Ovary (tissue), 9 donors: ENCODE results near the gene GSKIP. TPM values are rescaled to one million over a fixed set of nuclear protein-coding genes. Genes with fewer than 3 reads are reported as not detected.

Experiments used
- DNase-seq, 5 donors: peaks; one replicate each; pipeline ENCODE4 v3.0.0-alpha.2; 2019 to 2020
- H3K27ac ChIP-seq, 2 donors: fragments of 200-600 bp; one replicate each; pipeline versions ENCODE4 v1.5.1 to v1.8.0; 2019 to 2022
- H3K27me3 ChIP-seq: fragments of 200-600 bp; one replicate; pipeline ENCODE4 v1.8.0; 2022
- H3K36me3 ChIP-seq: fragments of 200-600 bp; sonication (generic); one replicate; pipeline ENCODE4 v1.5.1; 2019
- H3K4me1 ChIP-seq: one replicate; pipeline ENCODE4 v1.8.1; 2013; ENCODE audit warnings: mild to moderate bottlenecking, moderate library complexity; ENCODE audit not compliant: insufficient read depth
- H3K4me3 ChIP-seq: fragments of 200-600 bp; sonication (generic); one replicate; pipeline ENCODE4 v1.5.1; 2017
- H3K9me3 ChIP-seq, 2 donors: fragments of 200-600 bp in 1 of 2; sonication (generic) in 1 of 2; one replicate each; pipeline versions ENCODE4 v1.5.1 to v1.8.1; 2013 to 2019; ENCODE audit warnings: mild to moderate bottlenecking in 1 of 2, moderate library complexity in 1 of 2
- EP300 ChIP-seq: sonication (generic); formaldehyde crosslinking; IDR thresholded peaks from one replicate; pipeline ENCODE4 v1.6.1; 2017; ENCODE audit warnings: antibody characterized with exemption
- POLR2A ChIP-seq: fragments of 450-650 bp; IDR thresholded peaks from one replicate; pipeline ENCODE4 v1.6.1; 2017; ENCODE audit warnings: antibody characterized with exemption, mild to moderate bottlenecking, moderate library complexity
- WGBS, 3 donors: extraction: QIAGEN DNeasy Blood & Tissue Kit in 1 of 3; methylation state at CpG; one replicate each; pipeline versions ENCODE4 v1.1.5 to v1.1.7; 2013 to 2017; 5-methylcytosine and 5-hydroxymethylcytosine counted together
- intact Hi-C, 4 donors: fragments of 100-400 bp; cut with DNase I; formaldehyde crosslinking; loops; one replicate each; pipeline versions ENCODE4 v1.11.0 to v1.15.1; 2022 to 2023
- polyA plus RNA-seq, 2 donors: library from polyadenylated mRNA; stranded (reverse); fragments of 200-250 nt in 1 of 2; fragments of 350-450 nt in 1 of 2; fragmentation: Illumina TruSeq in 1 of 2; extraction: RNeasy Lipid Tissue Mini Kit (QIAGEN cat#74804) in 1 of 2; gene quantifications; one replicate each; pipeline ENCODE4 v1.2.3, GENCODE V29; 2013 to 2014
- total RNA-seq, 7 donors: library from RNA; depleted of rRNA in 2 of 7; stranded (reverse); fragments of >200 nt in 2 of 7; fragmentation: NEBNext Ultra II Directional in 3 of 7; extraction: Animal tissue kit (Norgen Biotek cat#: 25700) in 3 of 7; gene quantifications; one replicate each; pipeline versions ENCODE4 v1.1.0 to v1.2.4, GENCODE V29; 2016 to 2023
- TF ChIP-seq, protein P1 (sequence below), 3 donors: fragments of 450-650 bp in 2 of 3; fragments of 200-600 bp in 1 of 3; IDR thresholded peaks; one replicate each; pipeline versions ENCODE4 v1.5.1 to v1.8.0; 2016 to 2022; ENCODE audit warnings: antibody characterized with exemption in 3 of 3, mild to moderate bottlenecking in 1 of 3
- donor health status: DM: no; HTN: no; CAD: no; lungs with moderate emphysema.
- donor health status: DM: no; HTN: no; CAD: no.
- donor health status: Bipolar disorder and iron deficiency.
- donor health status: DM: yes; HTN: yes; CAD: no.
- donor health status: DM: no; HTN: no; CAD: no.
- donor health status: DM: yes; HTN: yes; CAD: no.

GSKIP gene
- total and polyA plus RNA-seq, 9 donors, result 6.3 to 15.4 (median 10.1) TPM

DNA sequence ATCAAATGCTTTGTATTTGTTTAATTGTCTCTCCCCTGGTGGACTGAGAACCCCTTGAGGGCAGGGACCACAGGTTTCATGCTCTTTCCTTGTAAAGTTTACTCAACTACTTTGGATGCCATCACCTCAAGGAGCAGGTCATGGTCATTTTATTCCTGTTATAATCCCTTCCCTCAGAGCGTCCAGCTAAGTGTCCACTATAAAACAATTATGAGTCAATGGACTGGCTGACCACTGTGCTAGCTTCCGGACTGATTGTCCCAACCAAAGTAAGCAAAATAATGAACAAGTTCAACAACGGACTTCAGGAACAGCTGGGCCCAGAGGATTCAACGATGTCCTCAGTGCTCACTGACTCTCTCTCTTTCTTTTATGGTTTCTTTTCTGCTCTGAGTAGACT is 46.8 kb downstream of the GSKIP start:
- intact Hi-C loops, result no loop called here
- no peak overlapping the region for H3K4me3 ChIP-seq
- TF ChIP-seq EP300 (no peak), POLR2A (no peak)
- TF ChIP-seq, protein P1, sequence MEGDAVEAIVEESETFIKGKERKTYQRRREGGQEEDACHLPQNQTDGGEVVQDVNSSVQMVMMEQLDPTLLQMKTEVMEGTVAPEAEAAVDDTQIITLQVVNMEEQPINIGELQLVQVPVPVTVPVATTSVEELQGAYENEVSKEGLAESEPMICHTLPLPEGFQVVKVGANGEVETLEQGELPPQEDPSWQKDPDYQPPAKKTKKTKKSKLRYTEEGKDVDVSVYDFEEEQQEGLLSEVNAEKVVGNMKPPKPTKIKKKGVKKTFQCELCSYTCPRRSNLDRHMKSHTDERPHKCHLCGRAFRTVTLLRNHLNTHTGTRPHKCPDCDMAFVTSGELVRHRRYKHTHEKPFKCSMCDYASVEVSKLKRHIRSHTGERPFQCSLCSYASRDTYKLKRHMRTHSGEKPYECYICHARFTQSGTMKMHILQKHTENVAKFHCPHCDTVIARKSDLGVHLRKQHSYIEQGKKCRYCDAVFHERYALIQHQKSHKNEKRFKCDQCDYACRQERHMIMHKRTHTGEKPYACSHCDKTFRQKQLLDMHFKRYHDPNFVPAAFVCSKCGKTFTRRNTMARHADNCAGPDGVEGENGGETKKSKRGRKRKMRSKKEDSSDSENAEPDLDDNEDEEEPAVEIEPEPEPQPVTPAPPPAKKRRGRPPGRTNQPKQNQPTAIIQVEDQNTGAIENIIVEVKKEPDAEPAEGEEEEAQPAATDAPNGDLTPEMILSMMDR (IDR thresholded peaks at IDR 0.05), result no peak
- no peaks in the 10 kb centered on the region for H3K27me3 ChIP-seq
- H3K27ac ChIP-seq, result no peak overlapping the region
- H3K4me1 ChIP-seq, result no peaks in the 10 kb centered on the region
- no peaks in the 10 kb centered on the region for H3K9me3 ChIP-seq
- 76 to 85% (median 84%) methylated on average over 4 of the region's 4 CpGs for WGBS, 3 donors
- H3K36me3 ChIP-seq, result no peaks in the 10 kb centered on the region
- DNase-seq, result no peak

DNA sequence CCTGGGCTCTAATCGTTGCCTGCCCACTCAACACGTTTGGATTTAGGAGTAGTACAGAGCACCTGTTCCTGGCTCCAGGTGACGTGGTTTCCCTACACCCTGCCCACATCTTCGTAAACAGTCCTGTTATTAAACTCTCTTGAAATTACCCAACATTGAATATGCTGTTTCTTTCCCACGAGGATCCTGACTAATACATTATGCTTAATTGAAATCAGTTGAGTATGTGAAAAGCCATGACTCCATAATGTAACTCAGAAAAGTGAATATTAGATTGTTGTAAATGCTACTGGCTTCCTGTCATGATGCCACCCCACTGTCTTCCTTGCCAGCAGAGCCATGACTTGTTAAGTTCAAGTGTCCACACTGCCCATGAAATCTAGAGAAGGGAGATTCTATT is 50.2 kb downstream of the GSKIP start:
- Histone ChIP-seq H3K4me1 (no peaks in the 10 kb centered on the region), H3K27ac (no peak overlapping the region), H3K27me3 (no peaks in the 10 kb centered on the region), H3K9me3 (no peaks in the 10 kb centered on the region), H3K4me3 (no peak overlapping the region), H3K36me3 (no peaks in the 10 kb centered on the region)
- DNase-seq, result no peak
- intact Hi-C loops, result no loop called here
- 79 to 91% (median 87%) methylated on average over 5 of the region's 5 CpGs for WGBS, 3 donors
- no peak for TF ChIP-seq POLR2A
- TF ChIP-seq EP300, result no peak
- TF ChIP-seq, protein P1 (IDR thresholded peaks at IDR 0.05), result no peak

DNA sequence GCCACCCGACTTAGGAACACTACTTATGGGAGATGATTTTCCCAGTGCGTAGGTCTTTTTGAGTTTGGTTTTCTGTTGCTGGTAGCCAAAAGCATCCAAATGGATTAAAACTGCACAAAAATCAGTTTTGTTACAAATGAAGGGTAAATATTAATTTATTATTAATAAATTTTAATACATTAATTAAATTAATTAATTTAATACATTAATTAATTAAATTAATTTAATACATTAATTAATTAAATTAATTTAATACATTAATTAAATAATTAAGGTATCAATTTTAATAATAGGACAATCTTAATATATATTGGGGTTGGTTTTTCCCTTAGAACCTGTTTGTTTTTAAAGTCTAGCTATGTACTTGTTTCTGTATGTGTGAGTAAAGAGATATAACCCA is 52.2 kb downstream of the GSKIP start:
- intact Hi-C loops, result no loop called here
- no peak overlapping the region for H3K4me3 ChIP-seq
- TF ChIP-seq, protein P1 (IDR thresholded peaks at IDR 0.05), result no peak
- TF ChIP-seq POLR2A (no peak), EP300 (no peak)
- no peak for DNase-seq
- no peaks in the 10 kb centered on the region for H3K4me1 ChIP-seq
- no peaks in the 10 kb centered on the region for H3K9me3 ChIP-seq
- no peaks in the 10 kb centered on the region for H3K27me3 ChIP-seq
- H3K36me3 ChIP-seq, result no peaks in the 10 kb centered on the region
- 87 to 93% (median 92%) methylated on average over 2 of the region's 2 CpGs for WGBS, 3 donors
- H3K27ac ChIP-seq, result no peak overlapping the region

DNA sequence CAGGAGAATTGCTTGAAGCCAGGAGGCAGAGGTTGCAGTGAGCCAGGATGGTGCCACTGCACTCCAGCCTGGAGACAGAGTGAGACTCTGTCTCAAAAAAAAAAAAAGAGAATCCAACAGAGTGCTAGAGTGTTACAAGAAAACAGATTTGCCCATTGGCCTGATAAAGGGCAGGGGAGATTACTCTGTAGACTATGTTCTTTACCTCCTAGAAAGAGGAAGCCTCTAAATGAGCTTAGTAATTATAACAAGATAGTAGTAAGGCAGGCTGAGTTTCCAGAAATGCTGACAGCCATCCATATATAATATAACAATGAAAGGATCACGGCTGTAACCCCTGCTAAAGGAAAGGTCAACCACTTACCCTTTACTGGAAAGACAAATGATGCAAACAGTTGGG is 53.0 kb downstream of the GSKIP start:
- H3K9me3 ChIP-seq, result no peaks in the 10 kb centered on the region
- H3K27me3 ChIP-seq, result no peaks in the 10 kb centered on the region
- TF ChIP-seq, protein P1 (IDR thresholded peaks at IDR 0.05), result no peak
- TF ChIP-seq POLR2A (no peak), EP300 (no peak)
- 40 to 57% (median 44%) methylated on average over 1 of the region's 1 CpG for WGBS, 3 donors
- no peak for DNase-seq
- H3K27ac ChIP-seq, result no peak overlapping the region
- H3K4me3 ChIP-seq, result no peak overlapping the region
- no peaks in the 10 kb centered on the region for H3K36me3 ChIP-seq
- H3K4me1 ChIP-seq, result no peaks in the 10 kb centered on the region
- intact Hi-C loops, result no loop called here

DNA sequence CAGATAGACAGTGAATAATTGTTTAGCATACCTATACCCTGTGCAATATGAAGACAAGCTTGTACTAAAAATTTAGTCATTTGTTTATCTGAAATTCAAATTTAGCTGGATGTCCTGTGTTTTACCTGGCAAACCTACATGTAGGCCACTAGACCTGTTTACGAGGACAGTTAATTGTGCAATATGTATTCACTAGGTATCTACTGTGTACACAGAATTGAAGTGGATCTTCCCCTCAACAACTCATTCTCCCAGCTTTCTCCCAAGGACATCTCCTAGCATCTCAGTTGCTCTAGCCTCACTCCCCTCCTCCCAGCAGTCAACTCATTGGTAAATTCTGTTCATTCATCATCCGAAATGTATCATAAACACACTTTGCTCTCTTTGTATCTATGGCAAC is 53.9 kb downstream of the GSKIP start:
- Histone ChIP-seq H3K4me1 (no peaks in the 10 kb centered on the region), H3K27me3 (no peaks in the 10 kb centered on the region), H3K4me3 (no peak overlapping the region), H3K27ac (no peak overlapping the region), H3K9me3 (no peaks in the 10 kb centered on the region), H3K36me3 (no peaks in the 10 kb centered on the region)
- intact Hi-C loops, result no loop called here
- no peak for DNase-seq
- TF ChIP-seq, protein P1 (IDR thresholded peaks at IDR 0.05), result no peak
- TF ChIP-seq POLR2A (no peak), EP300 (no peak)
- WGBS, 3 donors, result 83 to 87% (median 86%) methylated on average over 2 of the region's 2 CpGs
